Transverse colon (tissue), 4 donors: Measurements from ENCODE around the gene SSR4.

Source experiments
- CTCF ChIP-seq, 5 experiments: fragments of 200-600 bp in 3 of 5; fragments of 450-650 bp in 2 of 5; sonication (generic) in 3 of 5; IDR thresholded peaks; 1 replicate in 2 of 5; 2 replicates in 3 of 5; pipeline ENCODE4 v1.5.1; 2016 to 2017; ENCODE audit warnings: antibody characterized with exemption in 5 of 5, inconsistent platforms in 3 of 5, mild to moderate bottlenecking in 2 of 5, moderate library complexity in 1 of 5
- POLR2AphosphoS5 ChIP-seq, 3 donors: sonication (generic); formaldehyde crosslinking; IDR thresholded peaks; one replicate each; pipeline ENCODE4 v1.6.1; 2016; ENCODE audit warnings: antibody characterized with exemption in 3 of 3

- no peak for TF ChIP-seq CTCF (IDR thresholded peaks at IDR 0.05)
- no peak for TF ChIP-seq POLR2AphosphoS5 (IDR thresholded peaks at IDR 0.05)
These were observed 35.6 kb downstream of the SSR4 start, which contains the start of gene PDZD4 for GRCh38 chrX:153829799-153830639.
